A204.1 (cell line): ENCODE results near the gene MUC5B.

Experiments used
- FAIRE-seq: peaks from 2 replicates; lab custom pipeline; 2012; peaks lifted over from hg19 to GRCh38; lab: Jason Lieb, UNC

Gene MUC5B

DNA sequence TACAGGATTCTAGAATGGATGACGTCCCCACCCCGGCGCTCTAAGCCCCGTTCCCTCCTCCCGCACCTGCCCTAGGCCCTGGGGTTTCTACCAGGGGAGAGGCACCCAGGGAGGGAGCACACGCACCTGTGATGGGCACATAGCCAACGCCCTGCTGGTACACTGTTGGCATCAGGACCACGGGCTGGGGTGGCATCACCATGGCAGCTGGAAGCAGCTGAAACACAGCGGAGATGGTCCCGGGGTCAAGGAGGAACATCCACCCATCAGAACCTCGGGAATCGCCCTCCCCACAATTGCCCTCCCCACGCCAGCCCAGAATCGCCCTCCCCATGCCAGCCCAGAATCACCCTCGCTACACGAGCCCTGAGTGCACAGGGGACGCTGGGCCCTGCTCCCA is 63.0 kb downstream of the MUC5B start:
- FAIRE-seq = no peak

DNA sequence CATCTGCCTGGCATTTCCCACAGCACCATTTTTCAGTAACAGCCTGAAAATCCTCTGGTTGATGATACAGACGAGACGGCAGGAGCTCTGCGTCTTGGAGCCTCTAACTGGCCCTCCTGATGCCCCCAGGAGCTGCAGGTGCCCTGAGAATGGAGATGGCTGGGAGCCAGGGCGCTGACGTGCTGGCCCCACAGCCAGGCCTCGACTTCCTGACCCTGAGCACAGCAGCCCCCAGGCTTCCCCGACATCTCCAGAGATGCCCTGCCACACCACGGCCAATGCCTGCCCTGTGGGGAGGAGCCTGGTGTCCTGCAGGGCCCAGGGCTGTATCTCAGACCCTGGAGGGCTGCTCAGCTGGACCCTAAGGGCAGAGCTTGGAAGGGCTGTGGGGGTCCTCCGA is 65.1 kb downstream of the MUC5B start:
- no peak for FAIRE-seq

DNA sequence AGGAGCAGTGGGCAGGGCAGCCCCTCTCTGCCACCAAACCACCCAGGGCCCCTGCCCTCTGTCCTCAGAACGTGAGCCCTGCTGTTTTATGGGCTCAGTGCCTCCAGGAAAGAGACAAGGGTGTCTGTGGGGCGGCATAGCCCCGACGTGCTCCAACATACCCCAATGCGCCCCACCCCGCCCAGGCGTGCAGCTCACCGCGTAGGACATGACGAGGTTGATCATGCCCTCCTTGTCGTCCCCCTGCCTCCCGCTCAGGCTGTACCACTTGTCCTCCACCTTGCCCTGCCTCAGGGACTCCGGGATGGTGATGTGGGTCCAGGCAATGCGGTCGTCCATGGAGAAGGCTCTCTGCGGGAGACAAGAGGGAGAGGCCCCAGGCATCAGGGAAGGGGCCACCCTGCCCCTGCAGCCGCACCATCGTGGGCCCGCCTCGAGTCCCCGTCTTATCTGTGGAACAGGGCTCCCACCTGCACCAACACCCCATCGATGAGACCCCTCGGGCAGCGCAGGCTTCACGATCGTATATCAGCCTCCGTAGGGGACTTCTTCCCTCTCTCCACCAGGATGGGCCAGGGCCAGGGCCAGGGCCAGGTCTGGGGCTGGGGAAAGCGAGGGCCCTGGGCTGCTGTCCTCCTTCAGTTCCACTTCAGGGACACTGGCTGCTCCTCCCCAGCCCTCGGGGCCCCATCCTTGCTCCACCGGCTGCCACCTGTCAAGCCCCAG is 65.7 kb downstream of the MUC5B start:
- FAIRE-seq = no peak

DNA sequence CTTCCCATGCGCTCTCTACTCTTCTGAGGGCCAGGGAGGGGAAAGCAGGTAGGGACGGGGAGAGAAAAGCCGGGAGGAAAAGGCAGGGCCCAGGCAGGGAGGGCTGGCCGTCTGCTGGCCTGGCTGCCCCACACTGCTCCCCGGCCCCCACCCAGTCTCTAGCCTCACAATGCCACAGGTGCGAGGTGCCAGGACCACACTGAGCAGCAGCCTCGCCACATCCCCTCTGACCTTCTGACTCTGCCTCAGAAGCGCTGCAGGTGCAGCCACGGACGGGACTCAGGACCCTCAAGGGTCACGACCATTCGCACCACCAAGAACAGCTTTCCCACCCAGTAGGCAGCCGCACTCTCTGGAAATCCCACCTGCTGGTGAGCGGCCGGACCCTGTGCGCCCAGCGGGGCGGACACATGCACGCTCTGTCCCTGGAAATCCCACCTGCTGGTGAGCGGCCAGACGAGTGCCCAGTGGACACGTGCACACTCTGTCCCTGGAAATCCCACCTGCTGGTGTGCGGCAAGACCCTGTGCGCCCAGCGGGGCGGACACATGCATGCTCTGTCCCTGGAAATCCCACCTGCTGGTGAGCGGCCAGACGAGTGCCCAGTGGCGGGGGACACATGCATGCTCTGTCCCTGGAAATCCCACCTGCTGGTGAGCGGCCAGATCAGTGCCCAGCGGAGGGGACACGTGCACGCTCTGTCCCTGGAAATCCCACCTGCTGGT is 66.5 kb downstream of the MUC5B start:
- no peak for FAIRE-seq

DNA sequence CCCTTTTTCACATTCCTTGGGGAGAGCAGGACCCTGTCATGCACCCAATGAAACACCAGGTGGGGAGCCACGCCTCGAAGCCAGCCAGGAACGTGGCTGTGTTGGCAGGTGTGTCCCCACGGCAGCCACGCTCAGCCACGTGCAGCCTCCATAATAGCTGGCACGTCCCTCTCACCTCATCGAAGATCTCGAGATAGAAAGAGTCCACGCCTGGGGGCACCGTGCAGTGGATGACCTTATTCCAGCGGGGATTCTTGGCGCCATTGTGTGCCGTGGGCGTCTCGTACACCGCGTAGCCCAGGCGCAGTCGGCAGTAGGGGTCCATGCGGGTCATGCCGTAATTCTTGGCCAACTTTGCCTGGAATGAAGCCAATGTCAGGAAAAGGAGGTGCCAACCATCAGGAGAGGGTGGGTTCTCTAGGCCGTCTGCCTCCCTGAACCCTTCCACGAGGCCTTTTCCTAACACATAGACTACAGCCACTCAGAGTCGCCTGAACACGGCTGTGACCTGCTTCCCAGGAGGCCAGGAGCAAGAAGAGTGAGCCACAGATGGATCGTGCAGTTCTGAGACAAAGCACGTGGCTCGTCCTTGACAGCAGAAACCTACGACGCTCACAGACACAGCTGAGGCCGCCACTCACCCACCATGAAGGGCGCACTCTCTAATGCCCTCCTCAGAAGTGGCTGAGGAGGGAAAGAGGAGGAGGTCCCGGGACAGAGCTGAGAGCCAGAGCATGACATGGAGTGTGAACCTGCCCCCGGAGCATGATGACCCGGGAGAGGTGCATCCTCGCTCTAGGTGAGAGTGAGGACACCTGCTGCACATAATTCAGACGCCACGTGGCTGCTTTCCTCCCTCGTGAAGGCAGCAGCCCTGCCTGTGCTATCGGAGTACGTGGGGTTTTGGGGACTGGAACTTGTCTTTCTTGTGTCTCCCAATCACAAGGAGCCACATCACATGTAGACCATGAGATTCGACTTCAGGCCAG is 67.5 kb downstream of the MUC5B start:
- no peak for FAIRE-seq

DNA sequence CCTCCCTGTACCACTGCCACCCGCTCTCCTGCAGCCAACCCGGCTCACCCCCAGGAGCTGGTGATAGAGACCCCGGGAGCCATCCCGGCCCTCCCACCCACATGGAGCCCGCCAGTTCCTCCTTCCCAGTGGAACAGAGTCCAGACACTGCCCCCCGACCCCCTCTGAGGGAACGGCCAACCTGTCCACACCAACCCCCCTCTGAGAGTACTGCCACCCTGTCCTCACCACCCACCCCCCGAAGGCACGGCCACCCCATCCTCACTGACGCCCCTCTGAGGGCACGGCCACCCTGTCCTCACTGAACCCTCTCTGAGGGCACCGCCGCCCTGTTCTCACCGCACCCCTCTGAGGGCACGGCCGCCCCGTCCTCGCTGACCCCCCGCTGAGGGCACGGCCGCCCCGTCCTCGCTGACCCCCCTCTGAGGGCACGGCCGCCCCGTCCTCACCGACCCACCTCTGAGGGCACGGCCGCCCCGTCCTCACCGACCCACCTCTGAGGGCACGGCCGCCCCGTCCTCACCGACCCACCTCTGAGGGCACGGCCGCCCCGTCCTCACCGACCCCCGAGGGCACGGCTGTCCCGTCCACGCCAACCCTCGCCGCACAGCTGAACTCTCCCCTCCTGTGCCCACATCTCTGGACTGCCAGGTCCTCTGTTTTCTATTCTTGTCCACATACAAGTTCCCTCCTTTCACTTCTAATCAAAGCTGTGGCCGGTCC is 68.6 kb downstream of the MUC5B start:
- no peak for FAIRE-seq

DNA sequence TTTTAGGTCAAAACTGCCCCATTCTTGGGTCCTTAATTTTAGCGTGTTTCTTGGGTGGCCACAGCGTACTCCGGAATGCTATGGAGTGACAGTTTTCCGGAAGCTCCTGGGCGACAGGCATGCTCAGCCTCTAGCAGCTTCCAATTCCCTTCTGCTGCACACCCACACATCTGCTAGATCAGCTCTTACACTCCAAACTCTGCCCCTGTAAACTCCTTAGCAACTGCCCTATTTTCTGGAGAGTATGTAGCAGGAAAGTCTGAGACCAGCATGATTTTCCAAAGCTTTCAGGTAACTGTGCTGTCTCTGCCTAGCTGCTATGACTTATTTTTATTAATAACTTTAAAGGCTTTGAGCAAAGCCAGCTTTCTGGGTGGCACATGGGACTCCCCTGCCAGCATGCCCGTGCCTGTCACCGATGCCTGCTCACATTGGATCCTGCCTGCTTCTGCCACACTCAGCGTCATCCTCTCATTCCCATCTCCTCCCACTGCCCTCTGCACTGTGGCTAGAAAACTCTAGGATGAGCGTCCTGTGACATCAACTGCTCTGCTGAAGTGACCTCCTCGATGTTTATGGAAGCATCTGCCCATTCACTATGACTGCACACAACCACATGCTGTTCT is 69.3 kb downstream of the MUC5B start:
- FAIRE-seq = no peak

DNA sequence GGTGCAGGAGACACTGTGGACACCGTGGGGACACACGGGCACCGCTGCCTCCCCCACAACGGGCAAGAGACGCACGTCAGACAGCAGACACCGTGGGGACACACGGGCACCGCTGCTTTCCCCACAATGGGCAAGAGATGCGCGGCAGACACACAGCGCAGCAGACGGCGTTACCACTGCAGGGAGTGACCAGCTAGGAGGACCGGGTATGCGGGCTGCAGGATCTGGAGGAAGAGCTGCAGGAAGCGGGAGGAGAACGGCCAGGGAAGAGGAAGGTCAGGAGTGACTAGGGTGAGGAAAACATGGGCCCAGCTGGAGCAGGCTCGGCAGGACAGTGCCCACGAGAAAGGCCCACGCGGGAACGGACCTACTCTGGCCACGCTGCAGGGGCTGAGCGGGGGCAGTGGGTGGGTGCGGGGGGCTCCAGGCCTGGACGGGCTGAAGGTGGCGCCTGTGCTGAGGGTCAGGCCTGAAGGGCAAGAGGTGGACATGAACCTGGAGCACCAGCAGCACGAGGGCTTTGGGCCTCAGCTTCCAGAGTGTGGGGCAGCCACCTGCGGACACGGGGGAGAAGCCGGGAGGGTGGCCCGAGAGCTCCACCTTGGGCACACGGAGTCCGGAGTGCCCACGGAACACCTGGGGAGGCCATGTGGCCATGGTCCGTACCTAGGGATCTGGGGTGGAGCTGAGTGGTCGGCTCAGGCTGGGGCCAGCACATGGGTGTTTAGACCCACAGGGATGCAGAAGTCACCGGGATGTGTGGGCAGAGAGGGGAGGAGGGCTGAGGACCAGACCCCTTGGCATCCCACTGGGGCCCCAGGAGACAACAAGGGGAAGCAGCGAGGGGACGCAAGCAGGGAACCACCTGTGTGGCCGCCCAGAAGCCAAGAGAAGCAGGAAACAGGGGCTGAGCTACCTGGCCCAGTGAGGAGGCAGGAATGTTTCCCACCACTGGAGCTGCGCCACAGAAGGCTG is 70.1 kb downstream of the MUC5B start:
- no peak for FAIRE-seq

DNA sequence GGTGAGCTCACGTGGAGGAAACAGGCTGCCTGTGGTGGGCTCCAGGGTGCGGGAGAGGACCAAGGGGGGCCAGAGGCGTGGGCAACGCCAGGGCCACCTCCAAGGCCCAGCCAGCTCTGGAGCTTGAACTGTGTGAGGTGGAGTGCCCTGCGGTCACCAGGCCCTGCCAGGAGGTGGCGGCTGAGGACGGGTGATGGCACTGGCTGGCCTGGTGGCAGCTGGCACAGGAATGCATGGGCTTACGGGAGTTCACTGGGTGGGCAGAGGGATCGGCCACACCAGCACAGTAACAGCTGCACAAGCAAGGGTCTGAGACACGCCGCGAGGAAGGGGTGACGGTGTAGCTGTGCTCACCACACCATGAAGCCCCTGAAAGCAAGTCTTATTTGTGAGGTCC is 70.8 kb downstream of the MUC5B start:
- FAIRE-seq = no peak

DNA sequence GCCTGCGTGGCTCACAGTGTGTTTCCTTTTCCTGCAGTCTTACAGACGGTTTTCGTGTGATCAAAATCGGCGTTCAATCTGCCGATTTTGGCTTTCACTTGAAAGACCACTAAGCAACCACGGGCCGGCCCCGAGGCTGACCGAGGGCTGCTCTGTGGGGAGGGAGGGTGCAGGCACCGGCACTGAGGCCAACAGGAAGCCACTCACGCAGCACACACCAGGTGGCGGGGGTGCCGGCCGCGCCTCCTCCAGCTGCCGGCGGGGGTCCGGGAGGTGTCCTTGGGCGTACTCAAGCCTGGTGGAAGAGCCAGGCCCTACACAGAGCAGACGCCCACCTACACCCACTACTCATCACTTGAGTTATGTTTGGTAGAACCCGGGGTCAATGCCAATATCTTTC is 72.2 kb downstream of the MUC5B start:
- FAIRE-seq = no peak

DNA sequence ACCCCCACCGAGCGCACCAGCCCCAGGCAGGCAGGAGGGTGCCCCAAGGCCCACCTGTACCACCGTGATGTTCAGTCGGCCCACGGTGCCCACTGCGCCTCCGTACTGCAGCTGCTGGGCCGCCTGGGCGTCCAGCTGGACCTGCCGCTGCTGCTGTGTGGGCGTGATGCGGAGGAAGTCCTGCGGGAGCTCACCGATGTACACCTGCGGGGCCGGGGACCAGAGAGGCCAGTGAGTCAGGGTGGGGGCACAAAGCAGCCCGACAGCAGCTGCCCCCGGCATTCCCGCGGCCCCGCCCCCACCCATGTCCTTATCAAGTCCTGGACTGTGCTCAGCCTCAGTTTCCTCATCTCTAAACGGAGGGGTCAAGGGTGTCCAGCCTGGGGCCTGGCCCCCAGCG is 72.7 kb downstream of the MUC5B start:
- FAIRE-seq = no peak

DNA sequence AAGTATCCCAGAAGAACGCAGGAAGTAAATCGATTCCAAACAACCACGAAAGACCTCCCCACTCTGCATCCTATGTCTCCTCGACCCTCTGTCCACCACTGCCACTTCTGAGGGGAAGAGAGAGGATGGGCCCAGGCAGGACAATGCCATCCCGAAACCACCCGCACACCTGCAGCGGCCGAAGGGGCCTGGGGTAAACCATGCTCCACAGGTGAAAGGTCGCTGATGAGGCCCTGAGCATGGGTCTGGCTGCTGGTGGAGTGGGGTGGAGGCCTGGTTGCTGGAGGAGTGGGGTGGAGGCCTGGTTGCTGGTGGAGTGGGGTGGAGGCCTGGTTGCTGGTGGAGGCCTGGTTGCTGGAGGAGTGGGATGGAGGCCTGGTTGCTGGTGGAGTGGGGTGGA is 73.4 kb downstream of the MUC5B start:
- no peak for FAIRE-seq

DNA sequence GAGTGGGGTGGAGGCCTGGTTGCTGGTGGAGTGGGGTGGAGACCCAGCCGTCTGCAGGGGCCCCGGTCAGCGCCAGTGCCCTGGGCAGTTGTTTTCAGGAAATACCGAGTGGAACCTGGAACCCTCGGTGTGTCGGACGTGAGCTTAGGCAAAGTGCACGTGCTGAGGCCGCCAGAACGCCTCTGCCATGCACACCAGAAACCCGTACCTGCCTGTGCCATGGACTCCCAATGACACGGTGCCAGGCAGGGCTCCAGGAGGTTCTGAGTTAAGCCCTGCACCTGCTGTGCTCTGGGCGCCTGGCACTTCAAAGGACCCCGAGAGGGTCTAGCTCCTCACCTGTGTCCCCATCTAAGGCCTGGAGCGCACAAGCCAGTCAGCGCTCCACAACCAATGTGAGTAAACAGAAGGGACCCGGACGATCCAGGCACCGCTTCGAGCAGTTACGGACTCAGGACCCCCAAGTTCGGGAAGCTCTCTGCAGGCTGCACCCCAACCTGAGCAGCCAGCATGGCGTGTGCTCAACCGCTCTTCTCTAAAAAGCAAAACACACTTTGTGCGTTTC is 74.2 kb downstream of the MUC5B start:
- no peak for FAIRE-seq

DNA sequence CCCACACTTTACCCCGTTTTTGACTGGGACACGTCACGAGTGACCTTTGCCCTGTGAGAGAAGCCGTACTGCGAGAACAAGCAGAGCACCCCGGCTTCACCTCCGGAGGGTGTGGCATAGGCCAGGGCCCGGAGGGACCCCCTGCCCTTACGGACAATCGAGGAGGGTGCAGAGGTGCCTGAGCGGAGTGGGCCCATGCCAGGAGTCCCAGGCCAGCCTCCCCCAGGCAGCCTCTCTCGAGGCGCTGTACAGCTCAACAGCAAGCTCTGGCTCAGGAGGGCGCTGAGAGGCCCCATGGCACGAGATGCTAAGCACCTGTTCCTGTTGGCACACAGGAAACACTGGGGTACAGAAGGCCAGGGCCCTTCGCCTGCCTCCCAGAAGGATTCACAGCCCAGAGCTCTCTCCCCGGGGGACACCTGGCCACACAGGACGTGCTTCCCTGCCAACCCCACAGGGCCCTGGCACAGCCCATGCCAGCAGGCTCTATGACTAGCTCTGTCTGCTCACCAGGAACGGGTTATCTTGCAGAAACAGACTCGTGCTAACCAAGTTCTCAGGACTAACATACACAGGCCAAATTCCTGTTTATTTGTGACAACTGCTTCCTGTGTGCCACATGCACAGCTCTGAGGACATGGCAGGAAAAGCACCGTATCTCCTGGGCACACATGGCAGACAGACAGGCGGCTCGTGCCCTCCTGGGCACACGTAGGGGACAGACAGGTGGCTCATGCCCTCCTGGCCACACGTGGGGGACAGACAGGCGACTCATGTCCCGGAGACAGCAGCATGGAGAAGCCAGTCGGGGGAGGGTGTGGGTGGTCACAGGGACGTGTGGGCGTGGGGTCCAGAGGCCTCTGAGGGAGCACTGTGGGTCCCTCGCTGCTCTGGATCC is 75.0 kb downstream of the MUC5B start:
- no peak for FAIRE-seq

DNA sequence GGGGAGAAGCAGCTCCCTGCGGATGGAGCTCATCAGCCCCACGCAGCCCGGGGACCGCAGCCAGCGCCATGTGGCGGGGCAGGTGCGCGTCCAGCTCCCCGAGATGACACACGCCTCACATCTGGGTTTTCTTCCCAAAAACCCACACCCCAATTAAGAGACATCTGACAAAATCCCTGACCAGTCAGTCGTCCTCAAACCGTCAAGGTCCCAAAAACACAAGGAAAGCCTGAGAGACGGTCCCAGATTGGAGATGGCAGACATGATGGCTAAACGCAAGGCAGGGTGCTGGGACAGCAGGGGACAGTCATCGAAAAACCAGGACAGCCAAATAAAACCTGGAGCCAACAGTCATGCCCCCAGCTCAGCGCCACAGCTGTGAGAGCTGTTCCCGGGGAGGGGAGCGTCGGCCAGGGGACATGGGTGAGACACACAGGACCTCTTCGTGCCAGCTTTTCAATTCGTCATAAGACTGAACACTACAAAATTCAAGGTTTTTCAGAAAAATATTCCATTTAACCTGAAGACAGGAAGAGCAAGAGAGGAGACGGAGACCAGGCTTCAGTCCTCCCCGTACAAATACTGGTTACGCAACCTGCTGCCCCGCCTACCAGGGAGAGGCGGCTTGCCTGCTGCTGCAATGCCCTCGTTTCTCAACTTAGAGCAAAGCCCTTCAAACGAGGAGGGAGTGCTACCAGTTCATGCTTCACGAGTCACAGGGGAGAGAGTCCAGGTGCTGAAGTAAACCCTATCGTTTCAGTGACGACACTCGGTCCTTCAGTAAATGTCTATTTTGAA is 76.0 kb downstream of the MUC5B start:
- no peak for FAIRE-seq

DNA sequence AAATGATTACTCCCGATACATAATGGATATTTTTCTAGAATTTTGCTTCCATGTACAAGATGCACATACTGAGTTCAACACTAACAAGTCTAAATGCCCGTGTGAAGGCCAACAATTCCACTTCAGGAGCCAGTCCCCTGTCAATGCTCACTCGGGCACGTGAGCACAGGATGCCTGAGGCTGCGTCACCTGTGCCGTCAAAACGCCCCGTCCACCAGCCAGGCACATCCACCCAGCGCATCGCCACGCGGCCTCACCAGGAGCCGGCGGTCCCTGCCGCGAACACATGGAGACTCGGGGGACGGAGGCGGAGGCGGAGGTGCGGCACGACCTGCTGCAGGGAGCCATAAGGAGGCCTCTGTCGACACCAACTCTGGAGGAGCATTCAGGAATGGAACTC is 76.8 kb downstream of the MUC5B start:
- FAIRE-seq = no peak

DNA sequence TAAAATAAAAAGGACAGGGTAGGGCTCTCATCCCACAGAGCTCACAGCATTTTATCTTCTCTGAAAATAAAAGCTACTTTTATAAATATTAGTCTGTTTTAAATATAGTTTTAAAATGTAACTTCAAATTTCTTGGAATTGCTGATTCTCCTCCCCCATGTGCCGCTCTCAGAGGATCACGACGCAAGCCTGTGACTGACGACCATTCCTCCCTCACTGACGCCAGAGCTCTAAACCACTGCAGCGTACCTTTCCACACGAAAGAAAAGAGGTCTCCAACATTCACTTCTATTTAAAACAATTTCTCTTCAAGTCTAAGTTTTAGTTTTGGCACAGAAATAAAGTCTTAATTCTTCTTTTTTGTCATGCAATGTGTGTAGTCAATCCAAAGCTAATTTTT is 77.3 kb downstream of the MUC5B start:
- FAIRE-seq = no peak

DNA sequence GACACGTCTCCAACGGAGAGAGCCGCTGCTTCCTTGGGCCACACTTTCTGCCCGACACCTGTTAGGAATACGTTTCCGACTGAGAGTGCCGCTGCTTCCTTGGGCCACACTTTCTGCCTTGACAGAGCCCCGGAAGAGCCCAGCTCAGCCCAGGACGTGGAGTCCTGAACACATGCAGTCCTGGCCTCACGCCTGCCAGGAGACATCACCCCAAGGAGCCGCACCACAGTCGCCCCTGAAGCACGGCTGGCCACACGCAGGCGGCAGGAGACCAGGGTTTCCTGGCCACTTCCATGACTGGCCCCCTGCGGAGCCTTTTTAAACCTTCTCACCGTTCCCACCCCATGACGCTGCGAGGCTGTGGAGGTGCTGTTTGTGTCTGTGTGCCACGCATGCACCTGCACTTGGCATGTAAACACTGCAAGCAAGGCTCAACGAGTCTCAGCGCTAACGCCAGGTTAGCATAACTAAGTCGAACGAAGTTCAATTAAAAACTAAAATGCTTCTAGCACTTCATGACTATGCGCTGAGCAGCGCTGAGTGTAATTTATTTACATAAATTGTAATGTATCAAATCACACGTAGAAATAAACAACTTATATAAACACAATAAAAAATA is 77.8 kb downstream of the MUC5B start:
- no peak for FAIRE-seq
